Panc1 (cell line): ENCODE results near the gene POLR3H. TPM values are rescaled to one million over a fixed set of nuclear protein-coding genes. Genes with fewer than 3 reads are reported as not detected.
A peak's percentile ranks its signal among the peaks of the same experiment; 100 is the strongest.

Experiments used
- ATAC-seq: fragments of 200-7000 bp; cut with Tn5 transposase; 2 replicates; pipeline ENCODE4 v1.9.1; 2020; ENCODE audit warnings: mild to moderate bottlenecking, moderate library complexity
- BruUV-seq: library from RNA; stranded (reverse); fragments of 400-500 nt; replicated peaks from 2 replicates; lab custom pipeline; 2021; lab: Mats Ljungman, UMichigan
- CTCF ChIA-PET: fragments of 300-600 bp; sonication (Branson Sonifier 250); formaldehyde crosslinking; loops from one replicate; lab custom pipeline; 2022; ENCODE audit warnings: antibody characterized with exemption; lab: Charles Lee
- POLR2A ChIA-PET: fragments of 300-600 bp; sonication (Branson Sonifier 250); formaldehyde crosslinking; loops from one replicate; lab custom pipeline; 2022; ENCODE audit warnings: antibody characterized with exemption; lab: Charles Lee
- DNase-seq: peaks from one replicate; pipeline ENCODE4 v3.0.0-alpha.2; 2010; ENCODE audit warnings: low read depth, low spot score
- H3K27ac ChIP-seq: 2 replicates; pipeline ENCODE4 v1.5.1; 2011; ENCODE audit warnings: mild to moderate bottlenecking, low read length, inconsistent platforms
- H3K27me3 ChIP-seq: fragments of 200-500 bp; sonication (Bioruptor generic); 2 replicates; pipeline ENCODE4 v1.6.0; 2014; ENCODE audit warnings: low read length, inconsistent platforms; ENCODE audit not compliant: control insufficient read depth, insufficient read depth
- H3K36me3 ChIP-seq: fragments of 200-500 bp; sonication (Bioruptor generic); 2 replicates; pipeline ENCODE4 v1.5.1; 2014; ENCODE audit warnings: inconsistent platforms, mild to moderate bottlenecking, low read length, moderate library complexity; ENCODE audit not compliant: control insufficient read depth, insufficient read depth
- H3K4me1 ChIP-seq: 2 replicates; pipeline ENCODE4 v1.5.1; 2011; ENCODE audit warnings: inconsistent platforms, mild to moderate bottlenecking, low read length, moderate library complexity; ENCODE audit not compliant: control insufficient read depth, insufficient read depth
- H3K4me3 ChIP-seq, 2 experiments: 2 replicates each; pipeline ENCODE4 v1.5.1; 2011 to 2012; ENCODE audit warnings: low read depth in 2 of 2, low read length in 2 of 2, mild to moderate bottlenecking in 2 of 2, inconsistent platforms in 1 of 2, moderate library complexity in 1 of 2
- H3K9me3 ChIP-seq: fragments of 200-500 bp; sonication (Bioruptor generic); 2 replicates; pipeline ENCODE4 v1.5.1; 2014; ENCODE audit warnings: low read depth, mild to moderate bottlenecking, inconsistent platforms, low read length, moderate library complexity; ENCODE audit not compliant: control insufficient read depth, insufficient read depth
- POLR2AphosphoS5 ChIP-seq: IDR thresholded peaks from 2 replicates; pipeline ENCODE4 v1.6.1; 2012; ENCODE audit warnings: mild to moderate bottlenecking, low read depth, low read length, moderate library complexity
- SIN3A ChIP-seq: IDR thresholded peaks from 2 replicates; pipeline ENCODE4 v1.6.1; 2012; ENCODE audit warnings: low read depth, mild to moderate bottlenecking, low read length, moderate library complexity, borderline replicate concordance; ENCODE audit not compliant: insufficient read depth
- TCF7L2 ChIP-seq: IDR thresholded peaks from 2 replicates; pipeline ENCODE4 v1.6.1; 2011; ENCODE audit warnings: mild to moderate bottlenecking, low read depth, low read length, inconsistent platforms
- in situ Hi-C: cut with HindIII; loops from 2 replicates; pipeline ENCODE4 v1.10.0; 2016; ENCODE audit warnings: low sequenced_read_pairs, low pct_unique_long_range_greater_than_20kb
- intact Hi-C: fragments of 100-400 bp; cut with micrococcal nuclease; formaldehyde crosslinking; loops from one replicate; pipeline ENCODE4 v1.10.0; 2022; ENCODE audit not compliant: unreplicated experiment
- total RNA-seq: library from RNA; stranded (reverse); gene quantifications from one replicate; pipeline ENCODE4 v1.2.1, GENCODE V29; 2021; ENCODE audit not compliant: unreplicated experiment
- TF ChIP-seq, protein P1 (sequence below), 2 experiments: IDR thresholded peaks; 2 replicates each; pipeline ENCODE4 v1.6.1; 2011 to 2012; ENCODE audit warnings: low read depth in 2 of 2, control low read depth in 1 of 2, low read length in 1 of 2, mild to moderate bottlenecking in 1 of 2, moderate library complexity in 1 of 2; ENCODE audit not compliant: insufficient read depth in 1 of 2
- TF ChIP-seq, protein P2 (sequence below): fragments of 450-650 bp; IDR thresholded peaks from 2 replicates; pipeline ENCODE4 v1.5.1; 2017; ENCODE audit warnings: mild to moderate bottlenecking

Gene POLR3H
- total RNA-seq, 1 experiment from 2014 or later, result 46.6 TPM

DNA sequence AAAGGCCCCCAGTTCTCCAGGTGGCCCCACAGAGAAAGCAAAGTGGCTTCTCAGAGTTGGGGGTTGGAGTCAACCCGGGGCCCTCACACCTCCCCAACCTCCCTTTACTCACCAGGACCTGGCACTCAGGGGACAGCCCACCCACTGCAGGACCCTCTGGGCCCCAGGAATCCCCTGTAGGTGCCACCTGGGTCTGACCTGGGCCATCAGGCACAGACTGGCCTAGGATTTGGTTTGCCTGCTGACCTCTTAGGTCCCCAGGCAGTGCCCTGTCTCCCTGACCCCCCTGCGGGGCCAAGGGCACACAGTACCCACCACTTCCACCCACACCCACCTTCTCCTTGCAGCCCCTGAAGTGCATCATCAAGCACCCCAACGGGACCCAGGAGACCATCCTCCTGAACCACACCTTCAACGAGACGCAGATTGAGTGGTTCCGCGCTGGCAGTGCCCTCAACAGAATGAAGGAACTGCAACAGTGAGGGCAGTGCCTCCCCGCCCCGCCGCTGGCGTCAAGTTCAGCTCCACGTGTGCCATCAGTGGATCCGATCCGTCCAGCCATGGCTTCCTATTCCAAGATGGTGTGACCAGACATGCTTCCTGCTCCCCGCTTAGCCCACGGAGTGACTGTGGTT is 16.0 kb downstream of the POLR3H start:
- TF ChIP-seq TCF7L2 (no peak), POLR2AphosphoS5 (no peak; the same call in 1 of the 2 replicates), SIN3A (no peak)
- TF ChIP-seq, protein P1, sequence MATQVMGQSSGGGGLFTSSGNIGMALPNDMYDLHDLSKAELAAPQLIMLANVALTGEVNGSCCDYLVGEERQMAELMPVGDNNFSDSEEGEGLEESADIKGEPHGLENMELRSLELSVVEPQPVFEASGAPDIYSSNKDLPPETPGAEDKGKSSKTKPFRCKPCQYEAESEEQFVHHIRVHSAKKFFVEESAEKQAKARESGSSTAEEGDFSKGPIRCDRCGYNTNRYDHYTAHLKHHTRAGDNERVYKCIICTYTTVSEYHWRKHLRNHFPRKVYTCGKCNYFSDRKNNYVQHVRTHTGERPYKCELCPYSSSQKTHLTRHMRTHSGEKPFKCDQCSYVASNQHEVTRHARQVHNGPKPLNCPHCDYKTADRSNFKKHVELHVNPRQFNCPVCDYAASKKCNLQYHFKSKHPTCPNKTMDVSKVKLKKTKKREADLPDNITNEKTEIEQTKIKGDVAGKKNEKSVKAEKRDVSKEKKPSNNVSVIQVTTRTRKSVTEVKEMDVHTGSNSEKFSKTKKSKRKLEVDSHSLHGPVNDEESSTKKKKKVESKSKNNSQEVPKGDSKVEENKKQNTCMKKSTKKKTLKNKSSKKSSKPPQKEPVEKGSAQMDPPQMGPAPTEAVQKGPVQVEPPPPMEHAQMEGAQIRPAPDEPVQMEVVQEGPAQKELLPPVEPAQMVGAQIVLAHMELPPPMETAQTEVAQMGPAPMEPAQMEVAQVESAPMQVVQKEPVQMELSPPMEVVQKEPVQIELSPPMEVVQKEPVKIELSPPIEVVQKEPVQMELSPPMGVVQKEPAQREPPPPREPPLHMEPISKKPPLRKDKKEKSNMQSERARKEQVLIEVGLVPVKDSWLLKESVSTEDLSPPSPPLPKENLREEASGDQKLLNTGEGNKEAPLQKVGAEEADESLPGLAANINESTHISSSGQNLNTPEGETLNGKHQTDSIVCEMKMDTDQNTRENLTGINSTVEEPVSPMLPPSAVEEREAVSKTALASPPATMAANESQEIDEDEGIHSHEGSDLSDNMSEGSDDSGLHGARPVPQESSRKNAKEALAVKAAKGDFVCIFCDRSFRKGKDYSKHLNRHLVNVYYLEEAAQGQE (IDR thresholded peaks at IDR 0.05; ENCODE audit: insufficient read depth in 1 of 2, low read depth in 2 of 2, low read length in 1 of 2), result no peak
- TF ChIP-seq, protein P2, sequence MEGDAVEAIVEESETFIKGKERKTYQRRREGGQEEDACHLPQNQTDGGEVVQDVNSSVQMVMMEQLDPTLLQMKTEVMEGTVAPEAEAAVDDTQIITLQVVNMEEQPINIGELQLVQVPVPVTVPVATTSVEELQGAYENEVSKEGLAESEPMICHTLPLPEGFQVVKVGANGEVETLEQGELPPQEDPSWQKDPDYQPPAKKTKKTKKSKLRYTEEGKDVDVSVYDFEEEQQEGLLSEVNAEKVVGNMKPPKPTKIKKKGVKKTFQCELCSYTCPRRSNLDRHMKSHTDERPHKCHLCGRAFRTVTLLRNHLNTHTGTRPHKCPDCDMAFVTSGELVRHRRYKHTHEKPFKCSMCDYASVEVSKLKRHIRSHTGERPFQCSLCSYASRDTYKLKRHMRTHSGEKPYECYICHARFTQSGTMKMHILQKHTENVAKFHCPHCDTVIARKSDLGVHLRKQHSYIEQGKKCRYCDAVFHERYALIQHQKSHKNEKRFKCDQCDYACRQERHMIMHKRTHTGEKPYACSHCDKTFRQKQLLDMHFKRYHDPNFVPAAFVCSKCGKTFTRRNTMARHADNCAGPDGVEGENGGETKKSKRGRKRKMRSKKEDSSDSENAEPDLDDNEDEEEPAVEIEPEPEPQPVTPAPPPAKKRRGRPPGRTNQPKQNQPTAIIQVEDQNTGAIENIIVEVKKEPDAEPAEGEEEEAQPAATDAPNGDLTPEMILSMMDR, result no peak
- Histone ChIP-seq H3K27ac (no peak overlapping the region), H3K27me3 (no peaks in the 10 kb centered on the region), H3K36me3 (no peaks in the 10 kb centered on the region; the same call in 1 of the 2 replicates), H3K4me3 (no peak overlapping the region), H3K9me3 (no peaks in the 10 kb centered on the region), H3K4me1 (peaks cover 32% of the 10 kb centered on the region)
- DNase-seq (no peak), ATAC-seq (no peak)
- intact Hi-C loops, result no loop called here
- ChIA-PET CTCF (no interaction called here), POLR2A (no interaction called here)
- TSS peak; percentile 80 for BruUV-seq
- in situ Hi-C loops, result no loop called here

DNA sequence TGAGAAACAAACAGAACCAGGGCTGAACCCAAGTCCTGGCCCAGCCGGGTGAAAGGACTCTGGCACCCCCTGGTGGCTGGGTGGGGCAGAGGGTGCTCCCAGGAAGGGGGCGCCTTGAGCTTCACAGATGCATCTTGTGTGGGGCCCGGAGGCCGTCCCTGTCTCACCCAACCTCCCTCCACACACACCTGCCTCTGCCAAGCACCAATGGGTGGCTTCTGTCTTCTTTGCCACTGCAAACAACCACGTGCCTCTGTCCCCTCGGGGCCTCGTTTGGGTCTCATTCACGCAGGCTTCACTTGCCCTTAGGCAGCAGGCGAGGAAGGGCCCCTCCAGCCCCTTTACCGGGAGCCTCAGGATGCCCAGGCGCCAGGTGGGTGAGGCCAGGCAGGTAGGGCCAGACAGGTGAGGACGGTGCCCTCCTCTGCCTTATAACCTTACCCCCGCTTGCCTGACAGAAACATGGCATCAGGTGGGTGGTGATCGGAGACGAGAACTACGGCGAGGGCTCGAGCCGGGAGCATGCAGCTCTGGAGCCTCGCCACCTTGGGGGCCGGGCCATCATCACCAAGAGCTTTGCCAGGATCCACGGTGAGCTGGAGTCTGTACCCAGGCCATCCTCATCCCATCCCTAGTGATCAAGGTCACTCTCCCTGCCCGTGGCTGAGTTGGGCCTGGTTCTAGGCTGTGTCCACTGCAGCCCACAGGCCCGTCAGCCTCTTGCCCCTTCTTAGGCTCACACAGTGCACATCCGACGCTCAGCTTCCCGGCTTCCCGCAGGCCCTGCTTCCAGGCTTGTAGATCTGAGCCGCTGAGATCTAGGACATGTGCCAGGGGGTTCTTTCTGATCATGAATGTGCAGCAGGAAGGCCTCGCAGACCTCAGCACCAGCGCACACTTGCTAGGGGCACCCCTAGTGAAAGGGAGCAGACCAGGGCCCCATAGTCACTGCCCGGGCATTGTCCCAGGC is 17.2 kb downstream of the POLR3H start:
- no peak overlapping the region for H3K4me3 ChIP-seq
- BruUV-seq, result no TSS peak
- H3K36me3 ChIP-seq, result no peaks in the 10 kb centered on the region; the same call in 1 of the 2 replicates
- no peaks in the 10 kb centered on the region for H3K27me3 ChIP-seq
- in situ Hi-C loops (no loop called here), intact Hi-C loops (no loop called here)
- peaks cover 34% of the 10 kb centered on the region for H3K4me1 ChIP-seq
- H3K9me3 ChIP-seq, result no peaks in the 10 kb centered on the region
- no peak for DNase-seq
- peak; percentile 43 for ATAC-seq
- POLR2A ChIA-PET, result interaction anchor here (0.7 kb wide), 1 partner anchor 817 kb away, joined by 6 read pairs; no protein-coding TSS in a partner anchor
- CTCF ChIA-PET, result interaction anchor here (0.6 to 1.0 kb wide), 2 partner anchors 68 to 123 kb away, joined by 3 to 4 read pairs; no protein-coding TSS in a partner anchor
- peak; percentile 47; the same call in 1 of the 2 replicates for TF ChIP-seq POLR2AphosphoS5
- TF ChIP-seq, protein P2, result peak; percentile 92
- TF ChIP-seq, protein P1 (IDR thresholded peaks at IDR 0.05; ENCODE audit: insufficient read depth in 1 of 2, low read depth in 2 of 2, low read length in 1 of 2), result no peak
- H3K27ac ChIP-seq, result peak overlapping the region; percentile 54; the same call in 1 of the 2 replicates
